SK-N-SH treated with all-trans-retinoic acid at 6 μM for 48 hours (cell line): Measurements from ENCODE around the gene FRMD1.

ENCODE experiments used
- BACH2 ChIP-seq: fragments of 250-450 bp; sonication (Bioruptor Pico); IDR thresholded peaks from 2 replicates; pipeline ENCODE4 v1.9.0; 2021; ENCODE audit warnings: mild to moderate bottlenecking, borderline replicate concordance
- POU6F1 ChIP-seq: fragments of 250-450 bp; sonication (Bioruptor Pico); IDR thresholded peaks from 2 replicates; pipeline ENCODE4 v1.8.0; 2021; ENCODE audit warnings: low read depth, mild to moderate bottlenecking, moderate library complexity, borderline replicate concordance
- TSHZ2 ChIP-seq: fragments of 250-450 bp; sonication (Bioruptor Pico); IDR thresholded peaks from 2 replicates; pipeline ENCODE4 v1.5.0; 2020; ENCODE audit warnings: mild to moderate bottlenecking, moderate library complexity
- ZC3H10 ChIP-seq: fragments of 250-450 bp; sonication (Bioruptor Pico); IDR thresholded peaks from 2 replicates; pipeline ENCODE4 v1.5.1; 2021; ENCODE audit warnings: mild to moderate bottlenecking, moderate library complexity
- ZNF565 ChIP-seq: fragments of 450-650 bp; formaldehyde crosslinking; conservative IDR thresholded peaks from 2 replicates; pipeline ENCODE4 v1.5.0; 2020; ENCODE audit warnings: low read depth, mild to moderate bottlenecking, moderate library complexity
- ZNF8 ChIP-seq: fragments of 450-650 bp; formaldehyde crosslinking; IDR thresholded peaks from 2 replicates; pipeline ENCODE4 v1.5.0; 2020; ENCODE audit warnings: mild to moderate bottlenecking, moderate library complexity

- TF ChIP-seq POU6F1 (CRISPR knock-in tag) (no peak), ZNF565 (CRISPR knock-in tag) (no peak), TSHZ2 (CRISPR knock-in tag) (no peak), ZNF8 (CRISPR knock-in tag) (no peak), ZC3H10 (CRISPR knock-in tag) (no peak), BACH2 (no peak)
Observed at GRCh38 chr6:168084465-168085160, 5.6 kb upstream of the FRMD1 start.
